SK-N-SH (cell line): ENCODE results near the gene TM6SF1. TPM values are rescaled to one million over a fixed set of nuclear protein-coding genes. Genes with fewer than 3 reads are reported as not detected.
"Not testable (repeated sequence)": the region's sequence is repeated elsewhere in the genome, so short reads cannot be mapped to it uniquely, and the experiment has no call there.

Experiments
- CTCF ChIA-PET: fragments of 300-600, 350-600 bp; formaldehyde crosslinking; extraction: SDS; loops from one replicate; lab custom pipeline; 2021; lab: Yijun Ruan, JAX
- POLR2A ChIA-PET: fragments of 350-600 bp; sonication (Branson Sonifier 250); formaldehyde crosslinking; extraction: SDS; loops from one replicate; lab custom pipeline; 2020; ENCODE audit warnings: antibody characterized with exemption, inconsistent platforms; lab: Yijun Ruan, JAX
- DNase-seq: peaks from one replicate; pipeline ENCODE4 v3.0.0; 2012
- H2AFZ ChIP-seq: fragments of 200-600 bp; sonication (generic); 2 replicates; pipeline ENCODE4 v1.8.1; 2016; ENCODE audit warnings: antibody characterized with exemption, mild to moderate bottlenecking, low read depth
- H3F3A ChIP-seq: fragments of 200-600 bp; sonication (generic); replicated peaks from 2 replicates; pipeline ENCODE3; 2016; ENCODE audit warnings: antibody characterized with exemption, mild to moderate bottlenecking; ENCODE audit not compliant: insufficient read depth
- H3K27ac ChIP-seq, 2 experiments: fragments of 200-500 bp in 1 of 2; fragments of 200-600 bp in 1 of 2; sonication (Bioruptor generic) in 1 of 2; sonication (generic), shearing (Covaris generic) in 1 of 2; 2 replicates each; pipeline versions ENCODE4 v1.5.1 to v1.6.1; 2014 to 2016; ENCODE audit warnings: low read depth in 2 of 2, inconsistent platforms in 1 of 2, low read length in 1 of 2, mild to moderate bottlenecking in 1 of 2, mixed read lengths in 1 of 2
- H3K27me3 ChIP-seq: fragments of 200-600 bp; sonication (generic), shearing (Covaris generic); 2 replicates; pipeline ENCODE4 v1.6.1; 2016; ENCODE audit warnings: mixed run types; ENCODE audit not compliant: insufficient read depth
- H3K36me3 ChIP-seq, 2 experiments: fragments of 200-500 bp in 1 of 2; fragments of 200-600 bp in 1 of 2; sonication (Bioruptor generic) in 1 of 2; sonication (generic) in 1 of 2; replicated peaks in 1 of 2; 2 replicates each; pipeline versions ENCODE3 to v1.5.1; 2014 to 2016; ENCODE audit warnings: low read length in 1 of 2, mild to moderate bottlenecking in 1 of 2; ENCODE audit not compliant: insufficient read depth in 2 of 2, control insufficient read depth in 1 of 2
- H3K4me1 ChIP-seq, 2 experiments: fragments of 200-500 bp in 1 of 2; fragments of 200-600 bp in 1 of 2; sonication (Bioruptor generic) in 1 of 2; sonication (generic), shearing (Covaris generic) in 1 of 2; 2 replicates each; pipeline versions ENCODE4 v1.5.1 to v1.6.1; 2014 to 2016; ENCODE audit warnings: low read depth in 1 of 2, low read length in 1 of 2, mixed run types in 1 of 2; ENCODE audit not compliant: insufficient read depth in 2 of 2, control insufficient read depth in 1 of 2
- H3K4me2 ChIP-seq: fragments of 200-600 bp; sonication (generic), shearing (Covaris generic); 2 replicates; pipeline ENCODE4 v1.6.1; 2017; ENCODE audit warnings: mixed run types
- H3K4me3 ChIP-seq, 2 experiments: fragments of 200-500 bp in 1 of 2; fragments of 200-600 bp in 1 of 2; sonication (Bioruptor generic) in 1 of 2; sonication (generic), shearing (Covaris generic) in 1 of 2; 2 replicates each; pipeline versions ENCODE4 v1.5.1 to v1.8.1; 2014 to 2016; ENCODE audit warnings: low read depth in 2 of 2, inconsistent platforms in 1 of 2, low read length in 1 of 2, mild to moderate bottlenecking in 1 of 2, mixed read lengths in 1 of 2, moderate library complexity in 1 of 2
- H3K79me2 ChIP-seq: fragments of 200-600 bp; sonication (generic); 2 replicates; pipeline ENCODE4 v1.8.1; 2017; ENCODE audit warnings: mild to moderate bottlenecking; ENCODE audit not compliant: insufficient read depth
- H3K9ac ChIP-seq: fragments of 200-600 bp; sonication (generic); 2 replicates; pipeline ENCODE4 v1.6.1; 2017; ENCODE audit warnings: mixed run types
- H3K9me2 ChIP-seq: fragments of 200-600 bp; sonication (generic); 2 replicates; pipeline ENCODE4 v1.6.1; 2017; ENCODE audit warnings: mixed run types
- H3K9me3 ChIP-seq: fragments of 200-600 bp; sonication (generic); 2 replicates; pipeline ENCODE4 v1.6.1; 2017; ENCODE audit warnings: mixed run types, mild to moderate bottlenecking, moderate library complexity
- H4K20me1 ChIP-seq: fragments of 200-600 bp; sonication (generic); 2 replicates; pipeline ENCODE4 v1.6.1; 2017; ENCODE audit warnings: mild to moderate bottlenecking, mixed run types; ENCODE audit not compliant: insufficient read depth
- FOXJ3 ChIP-seq: sonication (generic); formaldehyde crosslinking; IDR thresholded peaks from 2 replicates; pipeline ENCODE4 v1.5.1; 2020; ENCODE audit warnings: mild to moderate bottlenecking, missing genetic modification reagents
- FOXM1 ChIP-seq: IDR thresholded peaks from 2 replicates; pipeline ENCODE4 v1.4.0; 2012; ENCODE audit warnings: low read depth, mild to moderate bottlenecking
- MXI1 ChIP-seq: IDR thresholded peaks from 2 replicates; pipeline ENCODE4 v1.6.1; 2012; ENCODE audit warnings: mild to moderate bottlenecking, low read depth, low read length, improper control_type of control experiment
- NFIC ChIP-seq: IDR thresholded peaks from 2 replicates; pipeline ENCODE4 v1.4.0; 2012; ENCODE audit warnings: borderline replicate concordance
- POLR2AphosphoS5 ChIP-seq: IDR thresholded peaks from 2 replicates; pipeline ENCODE4 v1.6.1; 2012; ENCODE audit warnings: low read depth, low read length
- RAD21 ChIP-seq: IDR thresholded peaks from 2 replicates; pipeline ENCODE4 v1.6.1; 2012; ENCODE audit warnings: mild to moderate bottlenecking, low read length
- RCOR1 ChIP-seq: fragments of 150-350 bp; IDR thresholded peaks from 2 replicates; pipeline ENCODE4 v1.6.1; 2017; ENCODE audit warnings: antibody characterized with exemption, low read length
- RXRA ChIP-seq: IDR thresholded peaks from 2 replicates; pipeline ENCODE4 v1.4.0; 2012; ENCODE audit warnings: low read depth, mild to moderate bottlenecking, borderline replicate concordance
- SIN3A ChIP-seq: IDR thresholded peaks from 2 replicates; pipeline ENCODE4 v1.6.1; 2012; ENCODE audit warnings: low read depth, mild to moderate bottlenecking, low read length, moderate library complexity, borderline replicate concordance
- SMC3 ChIP-seq: IDR thresholded peaks from 2 replicates; pipeline ENCODE4 v1.6.1; 2012; ENCODE audit warnings: low read depth, low read length, improper control_type of control experiment
- WGBS: methylation state at CpG from one replicate; pipeline ENCODE4 v1.1.6; 2017; ENCODE audit warnings: low lambda C conversion rate; 5-methylcytosine and 5-hydroxymethylcytosine counted together
- polyA plus RNA-seq, 3 experiments: library from polyadenylated mRNA; depleted of rRNA; stranded (reverse); fragments of >200 nt; gene quantifications; 2 replicates each; pipeline ENCODE4 v1.2.3, GENCODE V29; 2012
- TF ChIP-seq, protein P1 (sequence below): IDR thresholded peaks from 2 replicates; pipeline ENCODE4 v1.4.0; 2012; ENCODE audit warnings: low read depth, borderline replicate concordance
- TF ChIP-seq, protein P2 (sequence below): fragments of 200-600 bp; sonication (generic); IDR thresholded peaks from 2 replicates; pipeline ENCODE4 v1.6.1; 2017; ENCODE audit warnings: antibody characterized with exemption, mild to moderate bottlenecking, moderate library complexity
- TF ChIP-seq, protein P3 (sequence below): IDR thresholded peaks from 2 replicates; pipeline ENCODE4 v1.6.1; 2012; ENCODE audit warnings: mild to moderate bottlenecking, low read depth, low read length, moderate library complexity
- TF ChIP-seq, protein P4 (sequence below): fragments of 150-350 bp; IDR thresholded peaks from 2 replicates; pipeline ENCODE4 v1.6.1; 2016; ENCODE audit warnings: mild to moderate bottlenecking, low read depth, low read length
- TF ChIP-seq, protein P5 (sequence below): fragments of 150-350 bp; IDR thresholded peaks from 2 replicates; pipeline ENCODE4 v1.6.1; 2017; ENCODE audit warnings: antibody characterized with exemption, low read length, low read depth, borderline replicate concordance

Gene TM6SF1
- polyA plus RNA-seq, 1 of the 3 experiments (the other 2 are of a cell fraction), result 0.12 TPM

DNA sequence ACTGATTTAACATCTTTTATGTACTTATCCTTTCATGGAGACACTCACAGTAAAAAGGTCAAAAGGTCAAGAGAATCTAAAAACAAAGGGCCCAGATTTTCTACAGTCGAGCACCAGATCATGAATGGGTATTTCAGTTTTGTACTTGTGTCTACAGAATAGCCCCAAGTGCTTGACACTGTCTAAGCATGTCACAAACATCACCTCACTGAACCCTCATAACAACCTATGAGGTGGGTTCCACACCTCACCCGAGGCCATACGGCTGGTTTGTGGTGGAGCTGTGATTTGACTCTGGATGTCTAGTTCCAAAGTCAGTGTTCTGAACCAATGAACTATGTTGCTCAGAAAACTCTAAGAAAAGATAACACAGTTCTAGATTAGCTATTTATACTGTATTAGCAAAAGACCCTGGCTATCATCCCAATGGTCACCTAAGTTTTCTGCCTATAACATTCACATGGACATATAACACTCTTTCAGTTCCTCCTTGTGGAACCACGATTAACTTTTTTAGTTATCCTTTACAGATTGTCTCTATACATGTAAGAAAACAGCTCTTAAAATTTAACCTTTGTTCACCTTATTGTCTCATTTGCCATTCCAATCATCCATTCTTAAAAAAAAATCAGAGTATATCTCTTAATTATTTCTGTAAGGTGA lies 25.5 kb downstream of the TM6SF1 start:
- CTCF ChIA-PET, result no interaction called here
- Histone ChIP-seq H3K4me3 (no peak overlapping the region), H3K9ac (no peak overlapping the region), H2AFZ (no peak overlapping the region), H3K4me1 (peaks cover 0 to 4% of the 10 kb centered on the region in 2 experiments; a peak in 1 of 4 replicates), H4K20me1 (no peaks in the 10 kb centered on the region), H3F3A (no peaks in the 10 kb centered on the region), H3K36me3 (peaks cover 28% of the 10 kb centered on the region in 2 experiments), H3K9me3 (no peaks in the 10 kb centered on the region)
- no peak for DNase-seq
- WGBS, result 98% methylated on average over 4 of the region's 4 CpGs
- POLR2A ChIA-PET, result no interaction called here
- TF ChIP-seq POLR2AphosphoS5, result no peak
- TF ChIP-seq, protein P1, sequence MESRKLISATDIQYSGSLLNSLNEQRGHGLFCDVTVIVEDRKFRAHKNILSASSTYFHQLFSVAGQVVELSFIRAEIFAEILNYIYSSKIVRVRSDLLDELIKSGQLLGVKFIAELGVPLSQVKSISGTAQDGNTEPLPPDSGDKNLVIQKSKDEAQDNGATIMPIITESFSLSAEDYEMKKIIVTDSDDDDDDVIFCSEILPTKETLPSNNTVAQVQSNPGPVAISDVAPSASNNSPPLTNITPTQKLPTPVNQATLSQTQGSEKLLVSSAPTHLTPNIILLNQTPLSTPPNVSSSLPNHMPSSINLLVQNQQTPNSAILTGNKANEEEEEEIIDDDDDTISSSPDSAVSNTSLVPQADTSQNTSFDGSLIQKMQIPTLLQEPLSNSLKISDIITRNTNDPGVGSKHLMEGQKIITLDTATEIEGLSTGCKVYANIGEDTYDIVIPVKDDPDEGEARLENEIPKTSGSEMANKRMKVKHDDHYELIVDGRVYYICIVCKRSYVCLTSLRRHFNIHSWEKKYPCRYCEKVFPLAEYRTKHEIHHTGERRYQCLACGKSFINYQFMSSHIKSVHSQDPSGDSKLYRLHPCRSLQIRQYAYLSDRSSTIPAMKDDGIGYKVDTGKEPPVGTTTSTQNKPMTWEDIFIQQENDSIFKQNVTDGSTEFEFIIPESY, result no peak
- TF ChIP-seq, protein P2, sequence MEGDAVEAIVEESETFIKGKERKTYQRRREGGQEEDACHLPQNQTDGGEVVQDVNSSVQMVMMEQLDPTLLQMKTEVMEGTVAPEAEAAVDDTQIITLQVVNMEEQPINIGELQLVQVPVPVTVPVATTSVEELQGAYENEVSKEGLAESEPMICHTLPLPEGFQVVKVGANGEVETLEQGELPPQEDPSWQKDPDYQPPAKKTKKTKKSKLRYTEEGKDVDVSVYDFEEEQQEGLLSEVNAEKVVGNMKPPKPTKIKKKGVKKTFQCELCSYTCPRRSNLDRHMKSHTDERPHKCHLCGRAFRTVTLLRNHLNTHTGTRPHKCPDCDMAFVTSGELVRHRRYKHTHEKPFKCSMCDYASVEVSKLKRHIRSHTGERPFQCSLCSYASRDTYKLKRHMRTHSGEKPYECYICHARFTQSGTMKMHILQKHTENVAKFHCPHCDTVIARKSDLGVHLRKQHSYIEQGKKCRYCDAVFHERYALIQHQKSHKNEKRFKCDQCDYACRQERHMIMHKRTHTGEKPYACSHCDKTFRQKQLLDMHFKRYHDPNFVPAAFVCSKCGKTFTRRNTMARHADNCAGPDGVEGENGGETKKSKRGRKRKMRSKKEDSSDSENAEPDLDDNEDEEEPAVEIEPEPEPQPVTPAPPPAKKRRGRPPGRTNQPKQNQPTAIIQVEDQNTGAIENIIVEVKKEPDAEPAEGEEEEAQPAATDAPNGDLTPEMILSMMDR, result no peak
- TF ChIP-seq SIN3A, result no peak
- TF ChIP-seq SMC3, result no peak
- TF ChIP-seq, protein P3, sequence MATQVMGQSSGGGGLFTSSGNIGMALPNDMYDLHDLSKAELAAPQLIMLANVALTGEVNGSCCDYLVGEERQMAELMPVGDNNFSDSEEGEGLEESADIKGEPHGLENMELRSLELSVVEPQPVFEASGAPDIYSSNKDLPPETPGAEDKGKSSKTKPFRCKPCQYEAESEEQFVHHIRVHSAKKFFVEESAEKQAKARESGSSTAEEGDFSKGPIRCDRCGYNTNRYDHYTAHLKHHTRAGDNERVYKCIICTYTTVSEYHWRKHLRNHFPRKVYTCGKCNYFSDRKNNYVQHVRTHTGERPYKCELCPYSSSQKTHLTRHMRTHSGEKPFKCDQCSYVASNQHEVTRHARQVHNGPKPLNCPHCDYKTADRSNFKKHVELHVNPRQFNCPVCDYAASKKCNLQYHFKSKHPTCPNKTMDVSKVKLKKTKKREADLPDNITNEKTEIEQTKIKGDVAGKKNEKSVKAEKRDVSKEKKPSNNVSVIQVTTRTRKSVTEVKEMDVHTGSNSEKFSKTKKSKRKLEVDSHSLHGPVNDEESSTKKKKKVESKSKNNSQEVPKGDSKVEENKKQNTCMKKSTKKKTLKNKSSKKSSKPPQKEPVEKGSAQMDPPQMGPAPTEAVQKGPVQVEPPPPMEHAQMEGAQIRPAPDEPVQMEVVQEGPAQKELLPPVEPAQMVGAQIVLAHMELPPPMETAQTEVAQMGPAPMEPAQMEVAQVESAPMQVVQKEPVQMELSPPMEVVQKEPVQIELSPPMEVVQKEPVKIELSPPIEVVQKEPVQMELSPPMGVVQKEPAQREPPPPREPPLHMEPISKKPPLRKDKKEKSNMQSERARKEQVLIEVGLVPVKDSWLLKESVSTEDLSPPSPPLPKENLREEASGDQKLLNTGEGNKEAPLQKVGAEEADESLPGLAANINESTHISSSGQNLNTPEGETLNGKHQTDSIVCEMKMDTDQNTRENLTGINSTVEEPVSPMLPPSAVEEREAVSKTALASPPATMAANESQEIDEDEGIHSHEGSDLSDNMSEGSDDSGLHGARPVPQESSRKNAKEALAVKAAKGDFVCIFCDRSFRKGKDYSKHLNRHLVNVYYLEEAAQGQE, result no peak
- TF ChIP-seq, protein P4, sequence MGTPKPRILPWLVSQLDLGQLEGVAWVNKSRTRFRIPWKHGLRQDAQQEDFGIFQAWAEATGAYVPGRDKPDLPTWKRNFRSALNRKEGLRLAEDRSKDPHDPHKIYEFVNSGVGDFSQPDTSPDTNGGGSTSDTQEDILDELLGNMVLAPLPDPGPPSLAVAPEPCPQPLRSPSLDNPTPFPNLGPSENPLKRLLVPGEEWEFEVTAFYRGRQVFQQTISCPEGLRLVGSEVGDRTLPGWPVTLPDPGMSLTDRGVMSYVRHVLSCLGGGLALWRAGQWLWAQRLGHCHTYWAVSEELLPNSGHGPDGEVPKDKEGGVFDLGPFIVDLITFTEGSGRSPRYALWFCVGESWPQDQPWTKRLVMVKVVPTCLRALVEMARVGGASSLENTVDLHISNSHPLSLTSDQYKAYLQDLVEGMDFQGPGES, result no peak
- no peak for TF ChIP-seq MXI1
- no peak for TF ChIP-seq FOXM1
- no peak for TF ChIP-seq RCOR1
- TF ChIP-seq NFIC, result no peak
- no peak for TF ChIP-seq RXRA
- TF ChIP-seq, protein P5, sequence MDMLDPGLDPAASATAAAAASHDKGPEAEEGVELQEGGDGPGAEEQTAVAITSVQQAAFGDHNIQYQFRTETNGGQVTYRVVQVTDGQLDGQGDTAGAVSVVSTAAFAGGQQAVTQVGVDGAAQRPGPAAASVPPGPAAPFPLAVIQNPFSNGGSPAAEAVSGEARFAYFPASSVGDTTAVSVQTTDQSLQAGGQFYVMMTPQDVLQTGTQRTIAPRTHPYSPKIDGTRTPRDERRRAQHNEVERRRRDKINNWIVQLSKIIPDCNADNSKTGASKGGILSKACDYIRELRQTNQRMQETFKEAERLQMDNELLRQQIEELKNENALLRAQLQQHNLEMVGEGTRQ, result no peak
- TF ChIP-seq RAD21, result no peak
- no peak for TF ChIP-seq FOXJ3 (CRISPR knock-in tag)
- TF ChIP-seq, all 33 proteins: peak for 0
- no peak overlapping the region for H3K27ac ChIP-seq
- H3K27me3 ChIP-seq, result no peaks in the 10 kb centered on the region
- H3K79me2 ChIP-seq, result no peaks in the 10 kb centered on the region
- H3K4me2 ChIP-seq, result no peak overlapping the region
- no peaks in the 10 kb centered on the region for H3K9me2 ChIP-seq

DNA sequence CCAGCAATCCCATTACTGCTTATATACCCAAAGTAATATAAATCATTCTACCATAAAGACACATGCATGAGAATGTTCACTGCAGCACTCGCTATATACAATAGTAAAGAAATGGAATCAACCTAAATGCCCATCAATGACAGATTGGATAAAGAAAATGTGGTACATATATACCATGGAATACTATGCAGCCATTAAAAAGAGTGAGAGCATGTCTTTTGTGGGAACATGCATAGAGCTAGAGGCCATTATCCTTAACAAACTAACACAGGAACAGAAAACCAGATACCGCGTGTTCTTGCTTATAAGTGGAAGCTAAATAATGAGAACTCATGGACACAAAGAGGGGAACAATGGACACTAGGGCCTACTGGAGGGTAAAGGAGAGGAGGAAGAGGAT lies 34.7 kb downstream of the TM6SF1 start:
- H3K9me3 ChIP-seq, DNase-seq, H2AFZ ChIP-seq, H3F3A ChIP-seq, H3K4me2 ChIP-seq, H3K27me3 ChIP-seq, H4K20me1 ChIP-seq, H3K9ac ChIP-seq, H3K9me2 ChIP-seq, H3K27ac ChIP-seq, H3K4me3 ChIP-seq, H3K4me1 ChIP-seq, POLR2A ChIA-PET, H3K79me2 ChIP-seq: not testable (repeated sequence)
- peaks cover 39 to 54% of the 10 kb centered on the region in 2 experiments for H3K36me3 ChIP-seq
- CTCF ChIA-PET, result interaction anchor here (1.1 kb wide), 1 partner anchor 16 kb away, joined by 3 read pairs; no protein-coding TSS in a partner anchor
- WGBS, result 97% methylated on average over 3 of the region's 3 CpGs
